ENCODE results near the gene MUC5AC.

DNA sequence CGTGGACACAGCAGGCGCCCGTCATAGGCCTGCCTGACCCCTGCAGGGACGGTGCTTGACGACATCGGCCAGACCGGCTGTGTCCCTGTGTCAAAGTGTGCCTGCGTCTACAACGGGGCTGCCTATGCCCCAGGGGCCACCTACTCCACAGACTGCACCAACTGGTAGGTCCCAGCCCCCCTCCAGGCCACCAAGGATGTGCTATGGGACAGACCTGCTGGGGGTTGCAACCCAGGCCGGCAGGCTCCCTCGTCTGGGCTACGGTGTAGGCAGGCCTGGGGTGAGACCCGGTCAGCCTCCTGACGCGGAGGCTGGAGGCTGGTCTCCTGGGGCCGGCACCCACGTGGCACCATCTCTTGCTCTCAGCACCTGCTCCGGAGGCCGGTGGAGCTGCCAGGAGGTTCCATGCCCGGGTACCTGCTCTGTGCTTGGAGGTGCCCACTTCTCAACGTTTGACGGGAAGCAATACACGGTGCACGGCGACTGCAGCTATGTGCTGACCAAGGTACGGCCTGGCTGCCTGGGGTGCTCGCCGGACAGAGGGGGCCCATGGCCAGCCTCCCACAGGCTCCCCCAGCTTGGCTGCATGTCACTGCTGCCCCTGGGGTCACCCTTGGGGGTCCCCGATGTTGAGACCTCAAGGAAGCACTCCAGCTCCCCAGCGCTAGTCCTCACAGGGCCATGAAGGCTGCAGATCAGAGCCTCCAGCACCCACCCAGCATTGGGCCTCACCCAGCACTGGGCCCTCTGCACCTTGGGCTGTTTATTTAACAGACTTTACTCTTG, 7.7 kb downstream of the MUC5AC start:
- TF ChIP-seq, protein P1, sequence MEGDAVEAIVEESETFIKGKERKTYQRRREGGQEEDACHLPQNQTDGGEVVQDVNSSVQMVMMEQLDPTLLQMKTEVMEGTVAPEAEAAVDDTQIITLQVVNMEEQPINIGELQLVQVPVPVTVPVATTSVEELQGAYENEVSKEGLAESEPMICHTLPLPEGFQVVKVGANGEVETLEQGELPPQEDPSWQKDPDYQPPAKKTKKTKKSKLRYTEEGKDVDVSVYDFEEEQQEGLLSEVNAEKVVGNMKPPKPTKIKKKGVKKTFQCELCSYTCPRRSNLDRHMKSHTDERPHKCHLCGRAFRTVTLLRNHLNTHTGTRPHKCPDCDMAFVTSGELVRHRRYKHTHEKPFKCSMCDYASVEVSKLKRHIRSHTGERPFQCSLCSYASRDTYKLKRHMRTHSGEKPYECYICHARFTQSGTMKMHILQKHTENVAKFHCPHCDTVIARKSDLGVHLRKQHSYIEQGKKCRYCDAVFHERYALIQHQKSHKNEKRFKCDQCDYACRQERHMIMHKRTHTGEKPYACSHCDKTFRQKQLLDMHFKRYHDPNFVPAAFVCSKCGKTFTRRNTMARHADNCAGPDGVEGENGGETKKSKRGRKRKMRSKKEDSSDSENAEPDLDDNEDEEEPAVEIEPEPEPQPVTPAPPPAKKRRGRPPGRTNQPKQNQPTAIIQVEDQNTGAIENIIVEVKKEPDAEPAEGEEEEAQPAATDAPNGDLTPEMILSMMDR (IDR thresholded peaks at IDR 0.05; ENCODE audit: poor library complexity, severe bottlenecking) = no peak
- TF ChIP-seq EP300 (conservative IDR thresholded peaks at IDR 0.05; ENCODE audit: poor library complexity, severe bottlenecking) = no peak
- no peak for TF ChIP-seq TAF1 (IDR thresholded peaks at IDR 0.05; ENCODE audit: low read depth)
- TF ChIP-seq POLR2AphosphoS5 (IDR thresholded peaks at IDR 0.05) = no peak
